GM20000 (cell line): ENCODE measurements around the gene SLC27A6.
"Not testable (repeated sequence)": the region's sequence is repeated elsewhere in the genome, so short reads cannot be mapped to it uniquely, and the experiment has no call there.

Experiments
- DNase-seq: peaks from one replicate; pipeline ENCODE4 v3.0.0; 2012; ENCODE audit warnings: low spot score
- TF ChIP-seq, protein P1 (sequence below): IDR thresholded peaks from 2 replicates; pipeline ENCODE4 v1.5.1; 2012; ENCODE audit warnings: mild to moderate bottlenecking, control low read depth; ENCODE audit errors: extremely low read depth, missing control alignments

The SLC27A6 gene

GRCh38 chr5:129031886-129032683 lies 66.8 kb downstream of the SLC27A6 start:
- TF ChIP-seq, protein P1, sequence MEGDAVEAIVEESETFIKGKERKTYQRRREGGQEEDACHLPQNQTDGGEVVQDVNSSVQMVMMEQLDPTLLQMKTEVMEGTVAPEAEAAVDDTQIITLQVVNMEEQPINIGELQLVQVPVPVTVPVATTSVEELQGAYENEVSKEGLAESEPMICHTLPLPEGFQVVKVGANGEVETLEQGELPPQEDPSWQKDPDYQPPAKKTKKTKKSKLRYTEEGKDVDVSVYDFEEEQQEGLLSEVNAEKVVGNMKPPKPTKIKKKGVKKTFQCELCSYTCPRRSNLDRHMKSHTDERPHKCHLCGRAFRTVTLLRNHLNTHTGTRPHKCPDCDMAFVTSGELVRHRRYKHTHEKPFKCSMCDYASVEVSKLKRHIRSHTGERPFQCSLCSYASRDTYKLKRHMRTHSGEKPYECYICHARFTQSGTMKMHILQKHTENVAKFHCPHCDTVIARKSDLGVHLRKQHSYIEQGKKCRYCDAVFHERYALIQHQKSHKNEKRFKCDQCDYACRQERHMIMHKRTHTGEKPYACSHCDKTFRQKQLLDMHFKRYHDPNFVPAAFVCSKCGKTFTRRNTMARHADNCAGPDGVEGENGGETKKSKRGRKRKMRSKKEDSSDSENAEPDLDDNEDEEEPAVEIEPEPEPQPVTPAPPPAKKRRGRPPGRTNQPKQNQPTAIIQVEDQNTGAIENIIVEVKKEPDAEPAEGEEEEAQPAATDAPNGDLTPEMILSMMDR, result no peak
- DNase-seq, result no peak

DNA sequence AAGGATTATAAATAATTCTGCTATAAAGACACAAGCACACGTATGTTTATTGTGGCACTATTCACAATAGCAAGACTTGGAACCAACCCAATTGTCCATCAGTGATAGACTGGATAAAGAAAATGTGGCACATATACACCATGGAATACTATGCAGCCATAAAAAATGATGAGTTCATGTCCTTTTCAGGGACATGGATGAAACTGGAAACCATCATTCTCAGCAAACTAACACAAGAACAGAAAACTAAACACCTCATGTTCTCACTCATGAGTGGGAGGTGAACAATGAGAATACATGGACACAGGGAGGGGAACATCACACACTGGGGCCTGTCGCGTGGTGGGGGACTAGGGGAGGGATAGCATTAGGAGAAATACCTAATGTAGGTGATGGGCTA lies 71.0 kb downstream of the SLC27A6 start:
- not testable (repeated sequence) for DNase-seq

- TF ChIP-seq, protein P1, result no peak
- no peak for DNase-seq
These were observed 76.1 kb downstream of the SLC27A6 start for GRCh38 chr5:129041196-129041881.

DNA sequence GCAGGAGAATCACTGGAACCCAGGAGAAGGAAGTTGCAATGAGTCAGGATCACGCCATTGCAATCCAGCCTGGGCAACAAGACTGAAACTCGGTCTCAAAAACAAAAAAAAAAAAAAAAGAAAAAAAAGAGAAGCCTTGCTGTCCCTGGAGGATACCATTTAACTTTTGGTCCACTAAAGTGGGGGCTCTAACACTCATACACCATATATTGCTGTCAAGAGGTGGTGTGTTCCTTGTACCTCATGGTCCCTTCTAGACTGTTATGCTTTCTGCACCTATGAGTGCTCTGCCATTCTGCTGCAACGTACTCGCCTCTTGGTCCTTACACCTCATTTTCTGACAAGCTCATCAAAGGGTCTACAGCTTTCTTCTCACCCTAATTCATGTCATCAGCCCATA lies 77.0 kb downstream of the SLC27A6 start:
- no peak for DNase-seq
- TF ChIP-seq, protein P1, result no peak

DNA sequence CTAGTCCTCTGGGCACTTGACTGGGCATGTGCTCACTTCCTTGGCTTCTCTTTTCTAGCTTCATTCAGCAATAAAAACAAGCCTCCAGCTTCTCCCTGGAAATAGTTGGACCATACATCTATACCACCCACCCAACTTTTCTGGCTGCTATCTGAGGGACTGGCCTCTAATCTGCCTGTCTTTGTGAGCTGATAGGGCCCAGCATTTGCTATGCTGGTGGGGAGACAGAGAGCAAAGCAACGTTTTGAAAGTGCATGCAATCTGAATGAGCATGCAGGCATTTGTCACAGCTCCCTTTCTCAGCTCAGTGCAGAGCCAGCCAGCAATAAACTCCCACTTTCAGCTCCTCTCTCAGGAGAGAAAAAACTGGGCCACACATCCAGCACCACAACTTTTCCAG lies 78.6 kb downstream of the SLC27A6 start:
- no peak for DNase-seq
- TF ChIP-seq, protein P1, result no peak

- TF ChIP-seq, protein P1, result no peak
- DNase-seq, result no peak
These were observed 80.9 kb downstream of the SLC27A6 start for GRCh38 chr5:129046151-129046550.

DNA sequence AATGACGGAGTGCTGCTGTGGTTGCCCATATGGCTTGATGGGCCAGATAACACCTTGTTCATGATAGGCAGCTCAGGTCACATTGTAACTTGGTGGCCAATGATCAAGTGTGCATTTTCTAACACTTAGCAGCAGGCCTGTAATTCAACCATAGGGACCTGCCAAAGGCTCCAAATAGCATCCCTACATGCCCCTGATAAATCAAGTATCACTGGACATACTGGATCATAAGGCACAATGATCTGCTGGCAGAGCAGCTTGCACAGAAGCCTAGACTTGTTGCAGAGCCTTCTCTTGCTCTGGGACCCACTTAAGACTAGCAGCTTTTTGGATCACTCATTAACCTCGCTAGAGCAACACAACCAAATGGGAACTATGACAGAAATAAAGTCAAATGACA lies 83.2 kb downstream of the SLC27A6 start:
- DNase-seq, result no peak
- TF ChIP-seq, protein P1, result no peak
